CD4-positive, alpha-beta T cell (primary cell): ENCODE measurements around the gene IL36A. TPM values are rescaled to one million over a fixed set of nuclear protein-coding genes. Genes with fewer than 3 reads are reported as not detected.

Source experiments
- ATAC-seq: fragments of 200-7000 bp; cut with Tn5 transposase; one replicate; pipeline ENCODE4 v1.10.0; 2022; ENCODE audit warnings: mild to moderate bottlenecking; ENCODE audit not compliant: poor library complexity
- CTCF ChIA-PET: fragments of 350-600 bp; sonication (Branson Sonifier 250); formaldehyde crosslinking; loops from one replicate; lab custom pipeline; 2021; ENCODE audit warnings: antibody characterized with exemption, inconsistent platforms; lab: Charles Lee
- POLR2A ChIA-PET: fragments of 350-600 bp; sonication (Branson Sonifier 250); formaldehyde crosslinking; loops from one replicate; lab custom pipeline; 2021; ENCODE audit warnings: antibody characterized with exemption, inconsistent platforms; lab: Charles Lee
- DNase-seq, 14 experiments: peaks; one replicate each; pipeline ENCODE4 v3.0.0-alpha.2; 2013 to 2020; ENCODE audit warnings: mixed read lengths in 2 of 14
- H3K27ac ChIP-seq, 2 donors: one replicate each; pipeline versions ENCODE4 v1.5.1 to v1.7.0; 2013; ENCODE audit warnings: low read length in 2 of 2, low read depth in 1 of 2, mild to moderate bottlenecking in 1 of 2
- H3K27me3 ChIP-seq, 2 experiments: 1 replicate in 1 of 2; 2 replicates in 1 of 2; pipeline versions ENCODE4 v1.6.1 to v1.7.0; 2013; ENCODE audit warnings: low read length in 2 of 2, control low read depth in 1 of 2, mild to moderate bottlenecking in 1 of 2, moderate library complexity in 1 of 2; ENCODE audit not compliant: insufficient read depth in 2 of 2, control insufficient read depth in 1 of 2
- H3K36me3 ChIP-seq: one replicate; pipeline ENCODE4 v1.6.1; 2013; ENCODE audit warnings: low read length, control low read depth; ENCODE audit not compliant: insufficient read depth
- H3K4me1 ChIP-seq: one replicate; pipeline ENCODE4 v1.6.1; 2013; ENCODE audit warnings: low read length, control low read depth; ENCODE audit not compliant: insufficient read depth
- H3K4me3 ChIP-seq: one replicate; pipeline ENCODE4 v1.5.1; 2013; ENCODE audit warnings: mild to moderate bottlenecking, low read length, moderate library complexity
- H3K9me3 ChIP-seq, 2 experiments: 1 replicate in 1 of 2; 2 replicates in 1 of 2; pipeline versions ENCODE4 v1.6.1 to v1.7.0; 2013; ENCODE audit warnings: low read length in 2 of 2, mild to moderate bottlenecking in 2 of 2, control low read depth in 1 of 2, moderate library complexity in 1 of 2; ENCODE audit not compliant: control insufficient read depth in 1 of 2, insufficient read depth in 1 of 2
- H3K27ac Mint-ChIP-seq: one replicate; pipeline ENCODE4 v1.8.0; 2020; ENCODE audit warnings: mixed read lengths
- H3K27me3 Mint-ChIP-seq: one replicate; pipeline ENCODE4 v1.8.0; 2021; ENCODE audit warnings: mixed read lengths
- H3K36me3 Mint-ChIP-seq: one replicate; pipeline ENCODE4 v1.8.0; 2021; ENCODE audit warnings: low read depth, mixed read lengths
- H3K4me1 Mint-ChIP-seq: one replicate; pipeline ENCODE4 v1.8.0; 2021; ENCODE audit warnings: low read depth, mixed read lengths
- H3K4me3 Mint-ChIP-seq: one replicate; pipeline ENCODE4 v1.8.0; 2020; ENCODE audit warnings: mild to moderate bottlenecking, mixed read lengths
- H3K9me3 Mint-ChIP-seq: one replicate; pipeline ENCODE4 v1.8.0; 2020; ENCODE audit warnings: mixed read lengths
- intact Hi-C, 2 experiments: fragments of 100-400 bp; cut with DNase I in 1 of 2; cut with micrococcal nuclease in 1 of 2; formaldehyde crosslinking; loops; one replicate each; pipeline versions ENCODE4 v1.15.1 to v1.9.0; 2023 to 2025; cut with DNase I, micrococcal nuclease
- total RNA-seq, 174 experiments: library from RNA in 2 of 174; stranded (reverse) in 2 of 174; gene quantifications; one replicate each; pipeline ENCODE4 v1.2.3 and lab custom pipeline; 2021 to 2026
- TF ChIP-seq, protein P1 (sequence below): fragments of 200-600 bp; IDR thresholded peaks from one replicate; pipeline ENCODE4 v1.8.0; 2022; ENCODE audit warnings: antibody characterized with exemption, mild to moderate bottlenecking

IL36A gene
- total RNA-seq, 2 experiments from 2014 or later = 0.47 TPM; not detected in 1

DNA sequence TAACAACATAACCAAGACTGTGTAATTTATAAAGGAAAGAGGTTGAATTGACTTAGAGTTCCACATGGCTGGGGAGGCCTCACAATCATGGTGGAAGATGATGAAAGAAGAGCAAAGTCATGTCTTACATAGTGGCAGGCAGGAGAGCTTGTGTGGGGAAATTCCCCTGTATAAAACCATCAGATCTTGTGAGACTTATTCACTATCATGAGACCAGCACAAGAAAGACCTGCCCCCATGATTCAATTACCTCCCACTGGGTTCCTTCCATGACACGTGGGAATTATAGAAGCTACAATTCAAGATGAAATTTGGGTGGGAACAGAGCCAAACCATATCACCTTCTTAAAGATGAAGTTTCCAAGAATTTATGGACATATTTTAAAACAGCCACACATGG, 51.3 kb downstream of the IL36A start:
- no peaks in the 10 kb centered on the region for H3K27me3 Mint-ChIP-seq
- no peak overlapping the region for H3K27ac ChIP-seq
- no peaks in the 10 kb centered on the region for H3K4me1 ChIP-seq
- no peak overlapping the region for H3K4me3 ChIP-seq
- H3K4me1 Mint-ChIP-seq = no peaks in the 10 kb centered on the region
- H3K27ac Mint-ChIP-seq = no peak overlapping the region
- ATAC-seq (no peak), DNase-seq (no peak)
- peaks cover 0 to 4% of the 10 kb centered on the region in 2 experiments for H3K9me3 ChIP-seq
- no peaks in the 10 kb centered on the region for H3K27me3 ChIP-seq
- peaks cover 3% of the 10 kb centered on the region for H3K36me3 Mint-ChIP-seq
- no peak overlapping the region for H3K4me3 Mint-ChIP-seq
- CTCF ChIA-PET = no interaction called here
- H3K9me3 Mint-ChIP-seq = peaks cover 8% of the 10 kb centered on the region
- POLR2A ChIA-PET = no interaction called here
- intact Hi-C loops = no loop called here
- no peaks in the 10 kb centered on the region for H3K36me3 ChIP-seq
- TF ChIP-seq, protein P1, sequence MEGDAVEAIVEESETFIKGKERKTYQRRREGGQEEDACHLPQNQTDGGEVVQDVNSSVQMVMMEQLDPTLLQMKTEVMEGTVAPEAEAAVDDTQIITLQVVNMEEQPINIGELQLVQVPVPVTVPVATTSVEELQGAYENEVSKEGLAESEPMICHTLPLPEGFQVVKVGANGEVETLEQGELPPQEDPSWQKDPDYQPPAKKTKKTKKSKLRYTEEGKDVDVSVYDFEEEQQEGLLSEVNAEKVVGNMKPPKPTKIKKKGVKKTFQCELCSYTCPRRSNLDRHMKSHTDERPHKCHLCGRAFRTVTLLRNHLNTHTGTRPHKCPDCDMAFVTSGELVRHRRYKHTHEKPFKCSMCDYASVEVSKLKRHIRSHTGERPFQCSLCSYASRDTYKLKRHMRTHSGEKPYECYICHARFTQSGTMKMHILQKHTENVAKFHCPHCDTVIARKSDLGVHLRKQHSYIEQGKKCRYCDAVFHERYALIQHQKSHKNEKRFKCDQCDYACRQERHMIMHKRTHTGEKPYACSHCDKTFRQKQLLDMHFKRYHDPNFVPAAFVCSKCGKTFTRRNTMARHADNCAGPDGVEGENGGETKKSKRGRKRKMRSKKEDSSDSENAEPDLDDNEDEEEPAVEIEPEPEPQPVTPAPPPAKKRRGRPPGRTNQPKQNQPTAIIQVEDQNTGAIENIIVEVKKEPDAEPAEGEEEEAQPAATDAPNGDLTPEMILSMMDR = no peak

DNA sequence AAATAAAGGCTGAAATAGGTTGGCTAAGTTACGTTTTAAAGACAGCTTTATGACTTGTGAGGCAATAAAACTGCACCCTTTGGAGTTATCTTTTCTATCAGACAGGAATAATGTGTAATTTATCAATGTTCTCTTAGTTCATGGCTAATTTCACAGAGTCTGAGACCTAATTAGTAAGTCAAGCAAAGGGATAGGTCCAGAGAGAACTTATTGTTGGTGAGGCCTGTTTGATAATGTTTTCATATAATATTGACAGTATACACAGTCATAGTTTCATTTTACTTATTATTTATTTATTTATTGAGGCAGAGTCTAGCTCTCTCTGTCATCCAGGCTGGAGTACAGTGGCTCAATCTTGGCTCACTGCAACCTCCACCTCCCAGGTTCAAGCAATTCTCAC, 51.9 kb downstream of the IL36A start:
- ChIA-PET CTCF (no interaction called here), POLR2A (no interaction called here)
- Histone ChIP-seq H3K9me3 (peaks cover 0 to 4% of the 10 kb centered on the region in 2 experiments), H3K27ac (no peak overlapping the region), H3K36me3 (no peaks in the 10 kb centered on the region), H3K27me3 (peaks cover 0 to 2% of the 10 kb centered on the region in 2 experiments), H3K4me3 (no peak overlapping the region), H3K4me1 (no peaks in the 10 kb centered on the region)
- H3K4me3 Mint-ChIP-seq = no peak overlapping the region
- H3K27ac Mint-ChIP-seq = no peak overlapping the region
- H3K36me3 Mint-ChIP-seq = peaks cover 3% of the 10 kb centered on the region
- DNase-seq (no peak), ATAC-seq (no peak)
- H3K9me3 Mint-ChIP-seq = peaks cover 8% of the 10 kb centered on the region
- intact Hi-C loops = no loop called here
- H3K4me1 Mint-ChIP-seq = no peaks in the 10 kb centered on the region
- TF ChIP-seq, protein P1 = no peak
- H3K27me3 Mint-ChIP-seq = no peaks in the 10 kb centered on the region

Other genes starting within 250 kb of the IL36A start
- gene CKAP2L, start 240.8 kb upstream of the IL36A start, total RNA-seq = under 1 TPM; 0.08 to 0.50 TPM
- gene IL1A, start 221.0 kb upstream of the IL36A start, total RNA-seq = not detected
- 1 to 10 TPM; 3.8 to 5.6 TPM for gene IL1B, start 168.7 kb upstream of the IL36A start, total RNA-seq
- not detected for gene IL37, start 94.3 kb upstream of the IL36A start, total RNA-seq
- gene IL36G, start 27.5 kb upstream of the IL36A start, total RNA-seq = not detected
- not detected for gene IL36B, start 47.4 kb downstream of the IL36A start, total RNA-seq
- not detected for gene IL36RN, start 53.7 kb downstream of the IL36A start, total RNA-seq
- not detected for gene IL1F10, start 62.5 kb downstream of the IL36A start, total RNA-seq
- under 1 TPM; 0.31 to 0.58 TPM for gene IL1RN, start 122.1 kb downstream of the IL36A start, total RNA-seq
- 100 to 1,000 TPM in 1 of 2 experiments, 10 to 100 TPM in 1; 96.5 to 101 TPM for gene PSD4, start 168.5 kb downstream of the IL36A start, total RNA-seq